Measurements from ENCODE around the gene SLC39A2. TPM values are rescaled to one million over a fixed set of nuclear protein-coding genes. Genes with fewer than 3 reads are reported as not detected.

Gene SLC39A2
- total RNA-seq, 1 experiment from 2014 or later, result not detected

DNA sequence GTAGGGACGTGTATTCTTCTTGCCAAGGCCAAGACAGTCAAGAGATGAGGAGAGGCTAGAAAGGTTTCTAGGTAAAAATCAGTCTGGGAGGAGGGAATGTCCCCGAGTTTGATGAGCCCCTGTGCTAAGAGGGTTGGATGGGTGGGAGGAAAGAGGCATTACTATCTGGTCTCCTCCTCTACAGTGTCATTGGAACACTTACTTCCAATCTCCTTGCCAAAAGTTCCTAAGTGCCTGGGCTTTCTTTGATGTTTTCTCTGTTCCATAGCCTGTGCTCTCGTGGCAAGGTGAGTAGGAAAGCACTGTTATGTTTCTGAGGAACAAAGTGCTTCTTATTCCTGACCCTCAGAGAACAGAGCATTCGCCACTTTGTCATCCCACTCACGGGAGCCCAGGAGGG lies 35.6 kb downstream of the SLC39A2 start, which contains the start of gene RNASE13:
RNASE13 (minus strand) TSS at position 101 of the 400 bp plus-strand sequence. CDS start 519 bp downstream, outside the sequence.
- no peak within 1 kb of the TSS for H3K27ac ChIP-seq (ENCODE audit: low read length)
- H2AFZ ChIP-seq (ENCODE audit: low read length), result no peak within 1 kb of the TSS
- no peaks in the 10 kb centered on the region for H4K20me1 ChIP-seq (ENCODE audit: low read length)
- H3K4me3 ChIP-seq (ENCODE audit: low read length), result no peak within 1 kb of the TSS
- no TSS peak for BruUV-seq (replicated peaks)
- H3K79me2 ChIP-seq (ENCODE audit: low read length), result no peaks in the 10 kb centered on the region
- peaks cover 85% of the 10 kb centered on the region for H3K27me3 ChIP-seq (ENCODE audit: low read length)
- intact Hi-C loops (cut with micrococcal nuclease), result no loop called here
- H3K4me2 ChIP-seq (ENCODE audit: low read length), result no peak within 1 kb of the TSS
- no peak for TF ChIP-seq EZH2phosphoT487 (IDR thresholded peaks at IDR 0.05; ENCODE audit: borderline replicate concordance, low read length)
- TF ChIP-seq CTCF (conservative IDR thresholded peaks at IDR 0.05; ENCODE audit: low read depth, low read length), result no peak
- no peak for TF ChIP-seq EZH2 (IDR thresholded peaks at IDR 0.05; ENCODE audit: low read length, unreplicated experiment)
- ATAC-seq, result no peak
- no peaks in the 10 kb centered on the region for H3K9me3 ChIP-seq (ENCODE audit: low read length)
- no peak within 1 kb of the TSS for H3K9ac ChIP-seq (ENCODE audit: low read length)
- DNase-seq, result no peak
- no peaks in the 10 kb centered on the region for H3F3A ChIP-seq (ENCODE audit: low read length, unreplicated experiment)
- H3K36me3 ChIP-seq (ENCODE audit: low read depth, low read length), result no peaks in the 10 kb centered on the region
- ChIA-PET POLR2A (ENCODE audit: unreplicated experiment) (no interaction called here), CTCF (no interaction called here)
- H3K9me2 ChIP-seq (replicated peaks; ENCODE audit: low read length), result no peaks in the 10 kb centered on the region
- H3K4me1 ChIP-seq (ENCODE audit: insufficient read depth, low read length), result no peaks in the 10 kb centered on the region

- ATAC-seq, result no peak
- POLR2A ChIA-PET (ENCODE audit: unreplicated experiment), result interaction anchor here (0.6 kb wide), 1 partner anchor 1218 kb away, joined by 4 read pairs; no protein-coding TSS in a partner anchor
These were observed 37.7 kb downstream of the SLC39A2 start for GRCh38 chr14:21036751-21037150.

More at GRCh38 chr14:21036751-21037150, 37.7 kb downstream of the SLC39A2 start:
- H3K4me3 ChIP-seq (ENCODE audit: low read length), result no peak overlapping the region
- DNase-seq, result peak; percentile 32
- peaks cover 65% of the 10 kb centered on the region for H3K27me3 ChIP-seq (ENCODE audit: low read length)
- CTCF ChIA-PET, result no interaction called here
- H3K36me3 ChIP-seq (ENCODE audit: low read depth, low read length), result no peaks in the 10 kb centered on the region
- H3F3A ChIP-seq (ENCODE audit: low read length, unreplicated experiment), result no peaks in the 10 kb centered on the region
- H4K20me1 ChIP-seq (ENCODE audit: low read length), result no peaks in the 10 kb centered on the region
- H2AFZ ChIP-seq (ENCODE audit: low read length), result no peak overlapping the region
- no peak overlapping the region for H3K9ac ChIP-seq (ENCODE audit: low read length)
- no peaks in the 10 kb centered on the region for H3K79me2 ChIP-seq (ENCODE audit: low read length)
- no peaks in the 10 kb centered on the region for H3K9me2 ChIP-seq (replicated peaks; ENCODE audit: low read length)
- H3K4me2 ChIP-seq (ENCODE audit: low read length), result no peak overlapping the region
- H3K4me1 ChIP-seq (ENCODE audit: insufficient read depth, low read length), result no peaks in the 10 kb centered on the region
- no peak overlapping the region for H3K27ac ChIP-seq (ENCODE audit: low read length)
- H3K9me3 ChIP-seq (ENCODE audit: low read length), result no peaks in the 10 kb centered on the region
- TF ChIP-seq EZH2 (IDR thresholded peaks at IDR 0.05; ENCODE audit: low read length, unreplicated experiment) (no peak), EZH2phosphoT487 (IDR thresholded peaks at IDR 0.05; ENCODE audit: borderline replicate concordance, low read length) (no peak), CTCF (conservative IDR thresholded peaks at IDR 0.05; ENCODE audit: low read depth, low read length) (no peak)
- intact Hi-C loops (cut with micrococcal nuclease), result no loop called here
- no TSS peak for BruUV-seq (replicated peaks)

All from PC-3 (cell line).